ENCODE results near the gene MELTF. TPM values are rescaled to one million over a fixed set of nuclear protein-coding genes. Genes with fewer than 3 reads are reported as not detected.

MELTF gene
- total and polyA plus RNA-seq, 9 of the 15 experiments (the other 6 are each of a cell fraction or from before 2014, with no cell fraction given), result 0.35 to 10.5 (median 4.5) TPM

DNA sequence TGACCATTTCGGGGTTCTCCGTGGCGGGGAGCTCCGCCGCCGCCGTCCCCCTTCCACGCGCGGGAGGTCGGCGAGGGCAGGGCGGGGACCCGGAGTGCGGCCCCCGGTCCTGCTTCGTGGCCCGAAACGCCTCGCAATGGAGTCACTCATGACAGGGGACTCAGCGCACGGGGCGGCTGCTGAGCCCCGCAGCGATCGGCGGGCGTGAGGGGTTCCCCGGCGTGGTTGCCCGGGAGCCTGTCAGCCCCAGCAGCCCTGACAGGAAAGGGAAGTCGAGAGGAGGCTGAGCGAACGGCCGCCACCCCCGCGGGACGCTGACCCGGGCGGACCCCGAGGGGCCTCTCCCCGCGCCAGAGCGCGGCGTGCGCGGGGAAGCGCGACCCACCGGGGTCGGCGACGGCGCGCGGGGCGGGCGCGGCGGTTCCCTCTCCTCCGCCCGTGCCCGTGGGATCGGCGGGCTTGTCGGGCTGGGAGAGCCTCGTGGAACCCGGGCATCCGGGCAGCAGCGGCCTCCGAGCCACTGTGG is 60.4 kb downstream of the MELTF start (continued):
- TF ChIP-seq, protein P1, sequence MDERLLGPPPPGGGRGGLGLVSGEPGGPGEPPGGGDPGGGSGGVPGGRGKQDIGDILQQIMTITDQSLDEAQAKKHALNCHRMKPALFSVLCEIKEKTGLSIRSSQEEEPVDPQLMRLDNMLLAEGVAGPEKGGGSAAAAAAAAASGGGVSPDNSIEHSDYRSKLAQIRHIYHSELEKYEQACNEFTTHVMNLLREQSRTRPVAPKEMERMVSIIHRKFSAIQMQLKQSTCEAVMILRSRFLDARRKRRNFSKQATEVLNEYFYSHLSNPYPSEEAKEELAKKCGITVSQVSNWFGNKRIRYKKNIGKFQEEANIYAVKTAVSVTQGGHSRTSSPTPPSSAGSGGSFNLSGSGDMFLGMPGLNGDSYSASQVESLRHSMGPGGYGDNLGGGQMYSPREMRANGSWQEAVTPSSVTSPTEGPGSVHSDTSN (CRISPR knock-in tag; IDR thresholded peaks at IDR 0.05; ENCODE audit: low read depth), result no peak
- TF ChIP-seq, protein P1 (tag; conservative IDR thresholded peaks at IDR 0.05; ENCODE audit: low read depth), result no peak
- TF ChIP-seq MCM3 (IDR thresholded peaks at IDR 0.05) (no peak), PRMT5 (CRISPR knock-in tag; IDR thresholded peaks at IDR 0.05) (no peak), ZNF232 (CRISPR knock-in tag; IDR thresholded peaks at IDR 0.05) (no peak), PCBP2 (IDR thresholded peaks at IDR 0.05; ENCODE audit: low read depth, low read length, poor library complexity, severe bottlenecking) (no peak), HMG20B (CRISPR knock-in tag; IDR thresholded peaks at IDR 0.05) (no peak), BRD9 (IDR thresholded peaks at IDR 0.05; ENCODE audit: low read depth, partially characterized antibody) (no peak), CREBBP (IDR thresholded peaks at IDR 0.05; ENCODE audit: low read depth, low read length) (no peak), CSDE1 (IDR thresholded peaks at IDR 0.05) (no peak), KLF16 (IDR thresholded peaks at IDR 0.05) (no peak), MEF2D (tag; conservative IDR thresholded peaks at IDR 0.05; ENCODE audit: low read depth) (no peak), PHB (CRISPR knock-in tag; IDR thresholded peaks at IDR 0.05) (no peak), GTF2A2 (tag; IDR thresholded peaks at IDR 0.05) (no peak; the same call in 1 of the 2 replicates), ZNF436 (CRISPR knock-in tag; IDR thresholded peaks at IDR 0.05) (no peak), ZNF146 (CRISPR knock-in tag; IDR thresholded peaks at IDR 0.05; ENCODE audit: unreplicated experiment) (no peak), JUNB (CRISPR knock-in tag; conservative IDR thresholded peaks at IDR 0.05) (0 out of 2 replicates have a peak, but pooled peaks have one; percentile 24), ZNF717 (CRISPR knock-in tag; IDR thresholded peaks at IDR 0.05) (no peak), ZNF778 (CRISPR knock-in tag; IDR thresholded peaks at IDR 0.05) (no peak), L3MBTL2 (IDR thresholded peaks at IDR 0.05) (no peak)
- TF ChIP-seq, protein P2, sequence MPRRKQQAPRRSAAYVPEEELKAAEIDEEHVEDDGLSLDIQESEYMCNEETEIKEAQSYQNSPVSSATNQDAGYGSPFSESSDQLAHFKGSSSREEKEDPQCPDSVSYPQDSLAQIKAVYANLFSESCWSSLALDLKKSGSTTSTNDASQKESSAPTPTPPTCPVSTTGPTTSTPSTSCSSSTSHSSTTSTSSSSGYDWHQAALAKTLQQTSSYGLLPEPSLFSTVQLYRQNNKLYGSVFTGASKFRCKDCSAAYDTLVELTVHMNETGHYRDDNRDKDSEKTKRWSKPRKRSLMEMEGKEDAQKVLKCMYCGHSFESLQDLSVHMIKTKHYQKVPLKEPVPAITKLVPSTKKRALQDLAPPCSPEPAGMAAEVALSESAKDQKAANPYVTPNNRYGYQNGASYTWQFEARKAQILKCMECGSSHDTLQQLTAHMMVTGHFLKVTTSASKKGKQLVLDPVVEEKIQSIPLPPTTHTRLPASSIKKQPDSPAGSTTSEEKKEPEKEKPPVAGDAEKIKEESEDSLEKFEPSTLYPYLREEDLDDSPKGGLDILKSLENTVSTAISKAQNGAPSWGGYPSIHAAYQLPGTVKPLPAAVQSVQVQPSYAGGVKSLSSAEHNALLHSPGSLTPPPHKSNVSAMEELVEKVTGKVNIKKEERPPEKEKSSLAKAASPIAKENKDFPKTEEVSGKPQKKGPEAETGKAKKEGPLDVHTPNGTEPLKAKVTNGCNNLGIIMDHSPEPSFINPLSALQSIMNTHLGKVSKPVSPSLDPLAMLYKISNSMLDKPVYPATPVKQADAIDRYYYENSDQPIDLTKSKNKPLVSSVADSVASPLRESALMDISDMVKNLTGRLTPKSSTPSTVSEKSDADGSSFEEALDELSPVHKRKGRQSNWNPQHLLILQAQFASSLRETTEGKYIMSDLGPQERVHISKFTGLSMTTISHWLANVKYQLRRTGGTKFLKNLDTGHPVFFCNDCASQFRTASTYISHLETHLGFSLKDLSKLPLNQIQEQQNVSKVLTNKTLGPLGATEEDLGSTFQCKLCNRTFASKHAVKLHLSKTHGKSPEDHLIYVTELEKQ (CRISPR knock-in tag; IDR thresholded peaks at IDR 0.05), result peak; percentile 75; the same call in 1 of the 2 replicates
- TF ChIP-seq, protein P3, sequence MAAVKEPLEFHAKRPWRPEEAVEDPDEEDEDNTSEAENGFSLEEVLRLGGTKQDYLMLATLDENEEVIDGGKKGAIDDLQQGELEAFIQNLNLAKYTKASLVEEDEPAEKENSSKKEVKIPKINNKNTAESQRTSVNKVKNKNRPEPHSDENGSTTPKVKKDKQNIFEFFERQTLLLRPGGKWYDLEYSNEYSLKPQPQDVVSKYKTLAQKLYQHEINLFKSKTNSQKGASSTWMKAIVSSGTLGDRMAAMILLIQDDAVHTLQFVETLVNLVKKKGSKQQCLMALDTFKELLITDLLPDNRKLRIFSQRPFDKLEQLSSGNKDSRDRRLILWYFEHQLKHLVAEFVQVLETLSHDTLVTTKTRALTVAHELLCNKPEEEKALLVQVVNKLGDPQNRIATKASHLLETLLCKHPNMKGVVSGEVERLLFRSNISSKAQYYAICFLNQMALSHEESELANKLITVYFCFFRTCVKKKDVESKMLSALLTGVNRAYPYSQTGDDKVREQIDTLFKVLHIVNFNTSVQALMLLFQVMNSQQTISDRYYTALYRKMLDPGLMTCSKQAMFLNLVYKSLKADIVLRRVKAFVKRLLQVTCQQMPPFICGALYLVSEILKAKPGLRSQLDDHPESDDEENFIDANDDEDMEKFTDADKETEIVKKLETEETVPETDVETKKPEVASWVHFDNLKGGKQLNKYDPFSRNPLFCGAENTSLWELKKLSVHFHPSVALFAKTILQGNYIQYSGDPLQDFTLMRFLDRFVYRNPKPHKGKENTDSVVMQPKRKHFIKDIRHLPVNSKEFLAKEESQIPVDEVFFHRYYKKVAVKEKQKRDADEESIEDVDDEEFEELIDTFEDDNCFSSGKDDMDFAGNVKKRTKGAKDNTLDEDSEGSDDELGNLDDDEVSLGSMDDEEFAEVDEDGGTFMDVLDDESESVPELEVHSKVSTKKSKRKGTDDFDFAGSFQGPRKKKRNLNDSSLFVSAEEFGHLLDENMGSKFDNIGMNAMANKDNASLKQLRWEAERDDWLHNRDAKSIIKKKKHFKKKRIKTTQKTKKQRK (IDR thresholded peaks at IDR 0.05; ENCODE audit: borderline replicate concordance, low read depth, low read length), result no peak

Measured in K562 (cell line).